HL-60 (cell line): ENCODE results near the gene PDE4C.

Source experiments
- POLR2AphosphoS5 ChIP-seq: IDR thresholded peaks from 2 replicates; pipeline ENCODE4 v1.6.1; 2012; ENCODE audit warnings: low read depth
- TF ChIP-seq, protein P1 (sequence below): IDR thresholded peaks from one replicate; pipeline ENCODE4 v1.5.1; 2011; ENCODE audit warnings: low read length, control low read depth, inconsistent platforms; ENCODE audit not compliant: insufficient read depth
- TF ChIP-seq, protein P2 (sequence below): IDR thresholded peaks from 2 replicates; pipeline ENCODE4 v1.6.1; 2012; ENCODE audit warnings: low read depth; ENCODE audit not compliant: insufficient replicate concordance

DNA sequence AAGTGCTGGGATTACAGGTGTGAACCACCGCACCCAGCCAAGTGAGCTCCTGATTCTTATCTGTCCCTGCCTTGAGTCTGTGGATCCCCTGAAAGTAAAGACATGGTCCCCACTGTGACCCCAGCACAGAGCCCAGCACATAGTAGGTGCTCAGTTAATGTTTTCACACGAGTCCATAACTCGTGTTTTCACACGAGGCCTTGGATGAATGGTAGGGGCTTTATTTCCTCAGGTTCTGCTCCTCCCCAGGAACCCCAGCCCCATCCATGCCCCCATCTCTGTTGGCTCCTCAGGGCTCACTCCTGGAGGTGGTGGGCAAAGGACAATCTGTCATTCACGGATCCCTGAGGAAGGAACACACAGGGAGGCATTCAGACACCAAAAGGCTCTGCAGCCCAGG lies 23.6 kb upstream of the PDE4C start:
- TF ChIP-seq, protein P1, sequence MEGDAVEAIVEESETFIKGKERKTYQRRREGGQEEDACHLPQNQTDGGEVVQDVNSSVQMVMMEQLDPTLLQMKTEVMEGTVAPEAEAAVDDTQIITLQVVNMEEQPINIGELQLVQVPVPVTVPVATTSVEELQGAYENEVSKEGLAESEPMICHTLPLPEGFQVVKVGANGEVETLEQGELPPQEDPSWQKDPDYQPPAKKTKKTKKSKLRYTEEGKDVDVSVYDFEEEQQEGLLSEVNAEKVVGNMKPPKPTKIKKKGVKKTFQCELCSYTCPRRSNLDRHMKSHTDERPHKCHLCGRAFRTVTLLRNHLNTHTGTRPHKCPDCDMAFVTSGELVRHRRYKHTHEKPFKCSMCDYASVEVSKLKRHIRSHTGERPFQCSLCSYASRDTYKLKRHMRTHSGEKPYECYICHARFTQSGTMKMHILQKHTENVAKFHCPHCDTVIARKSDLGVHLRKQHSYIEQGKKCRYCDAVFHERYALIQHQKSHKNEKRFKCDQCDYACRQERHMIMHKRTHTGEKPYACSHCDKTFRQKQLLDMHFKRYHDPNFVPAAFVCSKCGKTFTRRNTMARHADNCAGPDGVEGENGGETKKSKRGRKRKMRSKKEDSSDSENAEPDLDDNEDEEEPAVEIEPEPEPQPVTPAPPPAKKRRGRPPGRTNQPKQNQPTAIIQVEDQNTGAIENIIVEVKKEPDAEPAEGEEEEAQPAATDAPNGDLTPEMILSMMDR, result no peak
- TF ChIP-seq, protein P2, sequence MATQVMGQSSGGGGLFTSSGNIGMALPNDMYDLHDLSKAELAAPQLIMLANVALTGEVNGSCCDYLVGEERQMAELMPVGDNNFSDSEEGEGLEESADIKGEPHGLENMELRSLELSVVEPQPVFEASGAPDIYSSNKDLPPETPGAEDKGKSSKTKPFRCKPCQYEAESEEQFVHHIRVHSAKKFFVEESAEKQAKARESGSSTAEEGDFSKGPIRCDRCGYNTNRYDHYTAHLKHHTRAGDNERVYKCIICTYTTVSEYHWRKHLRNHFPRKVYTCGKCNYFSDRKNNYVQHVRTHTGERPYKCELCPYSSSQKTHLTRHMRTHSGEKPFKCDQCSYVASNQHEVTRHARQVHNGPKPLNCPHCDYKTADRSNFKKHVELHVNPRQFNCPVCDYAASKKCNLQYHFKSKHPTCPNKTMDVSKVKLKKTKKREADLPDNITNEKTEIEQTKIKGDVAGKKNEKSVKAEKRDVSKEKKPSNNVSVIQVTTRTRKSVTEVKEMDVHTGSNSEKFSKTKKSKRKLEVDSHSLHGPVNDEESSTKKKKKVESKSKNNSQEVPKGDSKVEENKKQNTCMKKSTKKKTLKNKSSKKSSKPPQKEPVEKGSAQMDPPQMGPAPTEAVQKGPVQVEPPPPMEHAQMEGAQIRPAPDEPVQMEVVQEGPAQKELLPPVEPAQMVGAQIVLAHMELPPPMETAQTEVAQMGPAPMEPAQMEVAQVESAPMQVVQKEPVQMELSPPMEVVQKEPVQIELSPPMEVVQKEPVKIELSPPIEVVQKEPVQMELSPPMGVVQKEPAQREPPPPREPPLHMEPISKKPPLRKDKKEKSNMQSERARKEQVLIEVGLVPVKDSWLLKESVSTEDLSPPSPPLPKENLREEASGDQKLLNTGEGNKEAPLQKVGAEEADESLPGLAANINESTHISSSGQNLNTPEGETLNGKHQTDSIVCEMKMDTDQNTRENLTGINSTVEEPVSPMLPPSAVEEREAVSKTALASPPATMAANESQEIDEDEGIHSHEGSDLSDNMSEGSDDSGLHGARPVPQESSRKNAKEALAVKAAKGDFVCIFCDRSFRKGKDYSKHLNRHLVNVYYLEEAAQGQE, result no peak
- no peak for TF ChIP-seq POLR2AphosphoS5
